HG03045 (cell line): Measurements from ENCODE around the gene NFIL3.
"Not testable (repeated sequence)": the region's sequence is repeated elsewhere in the genome, so short reads cannot be mapped to it uniquely, and the experiment has no call there.

Source experiments
- ATAC-seq: cut with Tn5 transposase; IDR thresholded peaks from one replicate; pipeline ENCODE4 v1.9.1; 2021; ENCODE audit warnings: mild to moderate bottlenecking, moderate library complexity; ENCODE audit not compliant: unreplicated experiment

NFIL3 gene

GRCh38 chr9:91398926-91399325 lies 24.7 kb downstream of the NFIL3 start:
- ATAC-seq = no peak

GRCh38 chr9:91395553-91396471 lies 27.8 kb downstream of the NFIL3 start:
- no peak for ATAC-seq

- ATAC-seq = no peak
Observed at GRCh38 chr9:91395106-91395552, 28.5 kb downstream of the NFIL3 start.

GRCh38 chr9:91393826-91394225 lies 29.8 kb downstream of the NFIL3 start:
- no peak for ATAC-seq

GRCh38 chr9:91392435-91392834 lies 31.2 kb downstream of the NFIL3 start:
- no peak for ATAC-seq

- no peak for ATAC-seq
Observed at GRCh38 chr9:91391818-91392217, 31.8 kb downstream of the NFIL3 start.

- ATAC-seq = no peak
Observed at GRCh38 chr9:91391412-91391811, 32.2 kb downstream of the NFIL3 start.

GRCh38 chr9:91389686-91390085 lies 33.9 kb downstream of the NFIL3 start:
- ATAC-seq = not testable (repeated sequence)

GRCh38 chr9:91386765-91387164 lies 36.9 kb downstream of the NFIL3 start:
- ATAC-seq = no peak

- no peak for ATAC-seq
Observed at GRCh38 chr9:91384954-91385353, 38.7 kb downstream of the NFIL3 start.

- no peak for ATAC-seq
Observed at GRCh38 chr9:91383577-91383976, 40.1 kb downstream of the NFIL3 start.

GRCh38 chr9:91382298-91382697 lies 41.3 kb downstream of the NFIL3 start:
- no peak for ATAC-seq

GRCh38 chr9:91379426-91379825 lies 44.2 kb downstream of the NFIL3 start:
- ATAC-seq = no peak

- ATAC-seq = no peak
Observed at GRCh38 chr9:91378695-91379127, 44.9 kb downstream of the NFIL3 start.

- not testable (repeated sequence) for ATAC-seq
Observed at GRCh38 chr9:91378054-91378453, 45.6 kb downstream of the NFIL3 start.

GRCh38 chr9:91376239-91376638 lies 47.4 kb downstream of the NFIL3 start:
- no peak for ATAC-seq

GRCh38 chr9:91374939-91375338 lies 48.7 kb downstream of the NFIL3 start:
- no peak for ATAC-seq

- no peak for ATAC-seq
Observed at GRCh38 chr9:91371894-91372293, 51.7 kb downstream of the NFIL3 start.

- ATAC-seq = not testable (repeated sequence)
Observed at GRCh38 chr9:91370006-91370405, 53.6 kb downstream of the NFIL3 start.

GRCh38 chr9:91364702-91365101 lies 58.9 kb downstream of the NFIL3 start:
- no peak for ATAC-seq

GRCh38 chr9:91364005-91364404 lies 59.6 kb downstream of the NFIL3 start:
- no peak for ATAC-seq

GRCh38 chr9:91362051-91362611 lies 61.5 kb downstream of the NFIL3 start:
- no peak for ATAC-seq
